Activated effector memory CD4-positive, alpha-beta T cell treated with anti-CD3 and anti-CD28 coated beads, Interleukin-2, amount 50 U/mL, for 16 hours (primary cell): ENCODE data around the gene WIPI1.
"Not testable (repeated sequence)": the region's sequence is repeated elsewhere in the genome, so short reads cannot be mapped to it uniquely, and the experiment has no call there.

Experiments
- DNase-seq: peaks from one replicate; pipeline ENCODE4 v3.0.0-alpha.2; 2020

The WIPI1 gene

GRCh38 chr17:68457168-68457538 is at the start of gene WIPI1:
Gene WIPI1 (minus strand): TSS chr17:68457496. CDS start chr17:68457421, 75 bp downstream.
- DNase-seq: no peak

- DNase-seq: no peak
Observed at GRCh38 chr17:68505951-68506350, 48.7 kb upstream of the WIPI1 start.

- DNase-seq: no peak
Observed at GRCh38 chr17:68501074-68501473, 43.8 kb upstream of the WIPI1 start.

- DNase-seq: no peak
Observed at GRCh38 chr17:68499587-68499986, 42.3 kb upstream of the WIPI1 start.

- DNase-seq: no peak
Observed at GRCh38 chr17:68498479-68499326, 41.4 kb upstream of the WIPI1 start.

- no peak for DNase-seq
Observed at GRCh38 chr17:68497885-68498319, 40.6 kb upstream of the WIPI1 start.

GRCh38 chr17:68495081-68495480 is 37.8 kb upstream of the WIPI1 start:
- DNase-seq: no peak

GRCh38 chr17:68492394-68493054 is 35.2 kb upstream of the WIPI1 start:
- DNase-seq: not testable (repeated sequence)

- no peak for DNase-seq
Observed at GRCh38 chr17:68491381-68492231, 34.3 kb upstream of the WIPI1 start.

GRCh38 chr17:68489919-68490318 is 32.6 kb upstream of the WIPI1 start:
- no peak for DNase-seq

- DNase-seq: no peak
Observed at GRCh38 chr17:68484458-68484857, 27.2 kb upstream of the WIPI1 start.

- no peak for DNase-seq
Observed at GRCh38 chr17:68482576-68483041, 25.3 kb upstream of the WIPI1 start.

- DNase-seq: no peak
Observed at GRCh38 chr17:68480885-68481284, 23.6 kb upstream of the WIPI1 start.

- no peak for DNase-seq
Observed at GRCh38 chr17:68470961-68471360, 13.7 kb upstream of the WIPI1 start.

GRCh38 chr17:68468788-68469187 is 11.5 kb upstream of the WIPI1 start:
- no peak for DNase-seq

GRCh38 chr17:68468334-68468733 is 11.0 kb upstream of the WIPI1 start:
- no peak for DNase-seq

- no peak for DNase-seq
Observed at GRCh38 chr17:68463211-68464019, 6.1 kb upstream of the WIPI1 start.

GRCh38 chr17:68462381-68463210 is 5.3 kb upstream of the WIPI1 start:
- DNase-seq: peak; percentile 85

GRCh38 chr17:68461589-68461988 is 4.3 kb upstream of the WIPI1 start:
- peak; percentile 75 for DNase-seq

- DNase-seq: no peak
Observed at GRCh38 chr17:68461122-68461539, 3.8 kb upstream of the WIPI1 start.

GRCh38 chr17:68460715-68461114 is 3.4 kb upstream of the WIPI1 start:
- no peak for DNase-seq
